Activated CD4-positive, alpha-beta T cell treated with anti-CD3 and anti-CD28 coated beads, Interleukin-2, amount 50 U/mL, for 4 hours (primary cell): ENCODE data around the gene ABHD16A.

ENCODE experiments used
- DNase-seq, 2 experiments: peaks; one replicate each; pipeline ENCODE4 v3.0.0-alpha.2; 2020

ABHD16A gene

DNA sequence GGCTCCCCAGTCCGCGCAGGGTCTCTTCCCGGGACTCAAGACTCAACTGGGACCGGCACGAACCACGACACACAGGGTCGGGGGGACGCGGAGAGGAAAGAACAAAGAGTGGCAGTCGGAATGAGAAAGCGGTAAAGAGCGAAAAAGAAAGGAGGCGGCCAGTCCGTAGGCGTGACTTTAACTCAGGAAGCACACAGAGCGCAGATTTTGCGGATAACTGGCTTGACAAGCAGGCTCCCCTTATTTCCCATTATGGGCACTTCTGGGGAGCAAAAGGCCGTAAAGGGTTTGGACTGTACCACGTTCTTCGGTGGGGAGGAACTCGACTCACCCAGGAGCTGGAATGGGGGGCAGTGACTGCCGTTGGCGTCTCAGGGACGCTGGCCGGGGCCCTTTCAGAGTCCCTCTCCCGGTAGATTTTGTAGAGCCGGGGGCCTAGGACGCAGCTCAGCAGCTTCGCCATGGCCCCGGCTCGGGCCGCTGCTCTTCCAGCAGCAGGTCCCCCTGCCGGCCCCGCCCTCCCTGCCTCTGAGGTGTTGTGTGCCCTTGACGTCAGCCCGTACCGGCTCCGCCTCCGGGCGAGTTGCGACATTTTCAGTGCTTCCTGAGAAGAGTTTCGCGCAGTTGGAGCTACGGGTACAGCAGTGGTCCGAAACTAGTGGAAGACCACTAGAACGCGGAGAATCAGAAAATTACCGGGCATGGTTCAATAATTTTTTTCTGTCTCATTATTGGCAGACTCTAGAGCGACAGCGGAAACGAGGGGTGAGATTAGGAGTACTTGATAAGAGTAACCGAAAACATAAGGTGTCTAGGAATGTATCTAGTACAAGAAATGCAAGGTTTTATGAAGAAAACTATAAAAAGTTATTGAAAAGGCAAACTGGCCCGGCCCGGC is at the start of gene ABHD16A:
TSS of gene ABHD16A (minus strand) at position 506 of the 898 bp plus-strand sequence. CDS start at position 463, 43 bp downstream.
- DNase-seq, result peak; percentile 97 to 98

DNA sequence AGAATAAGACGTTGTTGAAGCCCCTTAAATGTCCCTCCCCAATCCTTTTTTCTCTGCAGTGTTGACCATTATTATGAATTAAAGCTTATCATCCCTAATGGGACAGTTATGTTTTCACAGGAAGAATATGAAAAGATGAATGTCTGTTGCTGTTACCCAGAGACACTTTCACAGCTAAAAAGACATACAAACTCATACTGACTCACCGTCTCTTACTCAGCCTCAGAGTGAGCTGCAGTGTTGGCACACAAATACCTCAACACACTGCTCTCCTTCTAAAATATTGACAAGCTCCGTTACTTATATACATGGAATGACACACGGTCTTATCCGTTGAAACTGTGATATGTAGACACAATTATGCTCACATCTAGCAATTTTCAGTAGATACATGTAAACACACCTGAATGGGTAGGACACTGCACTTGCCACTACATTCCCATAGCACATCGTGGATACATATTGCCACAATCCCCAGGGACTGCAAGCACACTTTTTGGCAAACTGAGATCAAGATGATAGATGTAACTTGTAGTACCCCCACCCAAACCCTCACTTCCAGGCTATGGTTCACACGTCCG is 49.7 kb upstream of the ABHD16A start:
- no peak for DNase-seq

DNA sequence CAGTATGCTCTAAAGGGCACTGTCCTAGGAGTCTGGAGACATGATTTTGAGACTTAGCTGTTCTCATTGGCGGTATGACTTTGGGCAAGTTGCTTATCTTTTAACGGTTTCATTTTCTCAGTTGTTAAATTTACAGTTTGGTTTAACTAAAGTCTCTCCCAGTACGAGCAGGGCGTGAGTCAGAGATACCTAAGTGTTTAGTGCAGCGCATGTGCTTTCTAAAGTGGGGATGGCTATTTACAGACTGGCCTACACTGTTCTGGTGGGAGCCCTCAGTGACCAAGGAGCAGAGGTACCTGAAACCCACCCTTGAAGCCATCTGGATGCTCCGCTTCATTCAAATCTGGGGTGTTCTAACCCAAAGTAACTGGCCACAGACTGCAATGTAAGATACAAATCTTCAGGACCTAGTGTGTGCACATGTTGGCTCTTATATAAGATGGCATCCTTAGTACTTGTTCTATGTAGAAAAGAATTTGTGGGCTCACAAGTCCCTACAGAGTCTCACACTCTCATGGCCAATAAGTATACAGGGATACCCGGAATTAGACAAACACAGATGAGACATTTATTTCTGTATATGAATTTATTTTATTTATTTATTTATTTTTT is 47.4 kb upstream of the ABHD16A start:
- DNase-seq, result no peak

DNA sequence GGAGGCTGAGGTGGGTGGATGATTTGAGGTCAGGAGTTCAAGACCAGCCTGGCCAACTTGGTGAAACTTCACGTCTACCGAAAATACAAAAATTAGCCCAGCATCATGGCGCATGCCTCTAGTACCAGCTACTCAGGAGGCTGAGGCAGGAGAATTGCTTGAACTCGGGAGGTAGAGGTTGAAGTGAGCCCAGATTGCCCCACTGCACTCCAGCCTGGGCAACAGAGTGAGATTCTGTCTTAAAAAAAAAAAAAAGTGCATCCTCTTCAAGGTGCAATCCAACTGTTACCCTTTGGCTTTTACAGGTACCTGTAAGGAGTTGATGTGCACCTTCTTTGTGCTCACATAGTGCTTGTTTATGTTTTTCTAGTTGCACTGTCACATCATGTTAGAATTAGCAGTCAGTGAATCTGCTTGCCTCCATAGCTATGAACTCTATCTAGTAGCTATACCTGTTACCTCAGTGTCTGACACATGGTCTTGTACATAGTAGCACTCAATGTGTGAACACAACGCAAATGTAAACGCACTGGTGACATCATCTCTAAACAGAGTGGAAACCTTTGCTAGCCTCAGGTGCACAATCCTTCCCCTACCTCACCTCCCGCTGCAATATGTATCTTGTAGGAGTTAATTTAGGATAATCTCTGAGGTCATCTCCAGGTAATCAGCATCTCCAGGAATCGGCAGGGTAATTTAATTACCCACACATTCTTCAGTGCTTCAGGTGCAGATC is 46.3 kb upstream of the ABHD16A start:
- DNase-seq, result no peak

DNA sequence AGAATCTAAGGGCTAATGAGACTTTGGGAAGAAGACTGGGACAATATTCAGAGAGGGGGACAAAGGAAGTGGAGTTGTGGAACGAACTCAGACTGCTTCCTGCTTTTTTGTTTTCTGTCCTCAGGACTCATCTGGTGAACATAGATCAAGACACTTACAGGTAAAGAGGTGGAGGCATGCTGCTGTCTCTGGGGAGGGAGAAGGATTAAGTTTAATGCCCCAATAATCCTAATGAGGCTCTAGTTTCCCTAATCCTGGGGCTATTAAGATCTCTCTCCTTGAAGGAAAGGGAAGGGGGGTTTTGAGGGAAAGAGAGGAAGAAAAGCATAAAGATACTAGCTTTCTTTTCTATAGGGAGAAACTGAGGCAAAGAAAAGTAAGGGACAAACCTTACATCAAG is 41.3 kb upstream of the ABHD16A start:
- no peak for DNase-seq

DNA sequence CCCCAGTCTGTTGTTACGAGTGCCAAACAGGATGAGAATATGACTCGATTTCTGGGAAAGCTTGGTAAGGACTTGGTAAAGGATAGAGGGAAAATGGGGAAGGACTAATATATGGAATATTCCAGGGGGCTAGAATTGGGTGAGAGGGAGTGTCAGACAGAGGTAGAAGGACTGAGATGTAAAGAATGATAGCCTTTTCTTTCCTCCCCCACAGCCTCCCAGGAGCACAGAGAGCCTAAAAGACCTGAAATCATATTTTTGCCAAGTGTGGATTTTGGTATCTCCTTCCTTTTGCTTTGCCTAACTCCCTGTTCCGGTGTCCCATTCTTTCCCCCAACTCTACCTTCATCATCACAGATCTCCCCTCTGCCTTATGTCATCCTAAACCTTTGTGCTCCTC is 39.8 kb upstream of the ABHD16A start:
- no peak for DNase-seq

DNA sequence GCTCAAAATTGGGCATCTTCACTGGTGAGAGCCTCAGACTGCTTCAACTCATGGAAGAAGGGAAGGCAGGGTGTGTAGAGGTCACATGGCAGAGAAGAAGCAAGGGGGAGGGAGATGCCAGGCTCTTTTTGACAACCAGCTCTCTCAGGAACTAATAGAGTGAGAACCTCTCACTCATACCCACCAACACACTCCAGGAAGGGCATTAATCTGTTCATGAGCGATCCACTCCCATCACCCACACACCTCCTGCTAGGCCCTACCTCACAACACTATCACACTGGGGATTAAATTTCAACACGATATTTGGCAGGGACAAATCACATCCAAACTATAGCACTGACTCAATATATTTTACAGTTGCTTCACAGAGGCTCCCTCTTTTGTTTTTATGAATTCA is 38.7 kb upstream of the ABHD16A start:
- no peak for DNase-seq

DNA sequence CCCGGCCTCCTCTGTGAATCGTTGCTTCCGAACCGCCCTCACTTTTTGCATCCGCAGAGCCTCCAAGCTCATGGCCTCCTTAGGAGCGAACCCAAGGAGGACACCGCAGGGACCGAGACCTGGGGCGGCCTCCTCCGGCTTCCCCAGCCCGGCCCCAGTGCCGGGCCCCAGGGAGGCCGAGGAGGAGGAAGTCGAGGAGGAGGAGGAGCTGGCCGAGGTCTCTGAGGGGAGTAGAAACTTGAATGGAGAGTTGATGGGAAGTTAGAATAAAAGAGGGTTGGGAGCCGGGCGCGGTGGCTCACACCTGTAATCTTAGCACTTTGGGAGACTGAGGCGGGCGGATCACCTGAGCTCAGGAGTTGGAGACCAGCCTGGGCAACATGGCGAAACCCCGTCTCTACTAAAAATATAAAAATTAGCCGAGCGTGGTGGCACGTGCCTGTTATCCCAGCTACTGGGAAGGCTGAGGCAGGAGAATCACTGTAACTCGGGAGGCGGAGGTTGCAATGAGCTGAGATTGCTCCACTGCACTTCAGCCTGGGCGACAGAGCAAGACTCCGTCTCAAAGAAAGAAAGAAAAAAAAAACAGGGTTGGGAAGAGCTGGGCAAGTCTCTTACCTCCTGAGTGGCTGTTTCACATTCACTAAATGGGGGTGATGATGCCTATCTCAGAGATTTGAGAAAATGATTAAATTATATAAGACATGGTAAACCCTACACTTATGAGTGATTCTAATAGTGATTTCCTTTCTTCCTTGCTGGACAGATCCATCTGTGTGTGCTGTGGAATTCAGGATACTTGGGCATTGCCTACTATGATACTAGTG is 37.5 kb upstream of the ABHD16A start:
- no peak for DNase-seq

DNA sequence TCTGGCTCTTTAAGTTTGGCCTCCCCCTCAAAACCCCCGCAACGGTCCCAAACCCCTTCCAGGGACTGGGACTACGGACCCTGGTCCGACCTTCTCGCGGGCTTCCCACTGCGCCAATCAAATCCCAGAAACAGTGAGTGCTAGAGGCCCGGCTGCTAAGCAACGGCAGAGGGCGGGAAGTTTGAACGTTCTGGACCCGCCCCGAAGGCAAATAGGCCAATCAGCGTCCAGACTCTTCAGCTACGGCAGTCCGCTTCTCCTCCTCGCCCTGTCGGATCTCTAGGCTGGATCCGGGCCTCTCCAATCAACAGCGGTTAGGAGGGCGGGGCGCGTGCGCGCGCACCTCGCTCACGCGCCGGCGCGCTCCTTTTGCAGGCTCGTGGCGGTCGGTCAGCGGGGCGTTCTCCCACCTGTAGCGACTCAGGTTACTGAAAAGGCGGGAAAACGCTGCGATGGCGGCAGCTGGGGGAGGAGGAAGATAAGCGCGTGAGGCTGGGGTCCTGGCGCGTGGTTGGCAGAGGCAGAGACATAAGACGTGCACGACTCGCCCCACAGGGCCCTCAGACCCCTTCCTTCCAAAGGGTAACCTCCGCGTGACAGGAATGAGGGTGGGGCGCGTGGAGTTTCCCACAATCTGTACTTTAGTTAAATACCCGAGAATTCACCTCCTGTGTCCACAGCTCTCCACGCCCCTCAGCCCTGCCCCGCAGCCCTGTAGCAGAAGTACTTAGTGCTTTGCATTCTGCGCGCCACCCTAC is 36.7 kb upstream of the ABHD16A start, which contains the start of gene MSH5:
TSS of gene MSH5 (plus strand) at position 367 of the 758 bp plus-strand sequence. CDS start 462 bp downstream, outside the sequence.
- peak; percentile 91 to 92 for DNase-seq

DNA sequence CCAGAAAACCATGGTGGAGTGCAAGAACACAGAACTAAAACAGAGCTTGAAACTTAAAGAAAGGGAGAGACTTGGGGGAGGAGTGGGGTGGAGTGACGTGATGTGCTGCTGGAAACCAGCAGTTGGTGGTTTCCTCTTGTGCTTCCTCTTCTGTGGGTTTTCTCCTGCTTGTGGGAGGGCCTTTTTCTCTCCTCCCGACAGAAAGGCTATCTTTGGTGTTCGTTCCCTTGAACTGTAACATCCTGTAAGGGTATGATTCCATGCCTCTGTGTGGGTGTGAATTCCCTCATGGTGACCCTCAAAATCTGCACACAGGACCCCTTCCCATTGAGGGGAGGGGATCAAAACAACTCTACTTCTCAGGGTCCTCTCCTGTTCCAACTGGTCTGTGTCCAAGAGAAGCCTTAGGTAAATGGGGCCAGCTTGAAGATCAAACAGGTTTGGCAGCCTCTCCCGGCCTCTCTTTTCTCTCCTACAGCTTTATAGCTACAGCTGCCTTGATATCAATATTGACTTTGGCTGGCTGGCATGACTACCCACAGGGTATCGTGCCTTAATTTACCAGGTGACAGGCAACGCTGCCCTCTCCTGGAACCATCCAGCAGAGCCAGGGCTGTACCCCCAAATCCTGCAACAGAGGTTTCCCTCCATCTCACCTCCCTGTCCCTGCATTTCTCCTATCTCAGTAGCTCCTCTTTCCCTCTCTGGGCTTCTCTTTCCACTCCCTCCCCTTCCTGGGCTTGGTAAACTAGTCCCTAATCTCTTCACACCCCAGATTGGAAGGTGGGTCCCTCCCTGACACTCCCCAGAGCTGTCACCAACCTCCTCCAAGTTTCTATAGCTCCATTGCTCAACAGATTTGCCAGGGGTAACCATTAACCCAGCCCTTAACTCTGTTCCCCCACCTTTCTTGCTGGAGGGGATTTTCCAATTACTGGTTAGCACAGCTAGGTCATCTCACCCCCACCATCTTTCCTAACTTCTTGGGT is 35.2 kb upstream of the ABHD16A start:
- peak; percentile 54 to 55 for DNase-seq

DNA sequence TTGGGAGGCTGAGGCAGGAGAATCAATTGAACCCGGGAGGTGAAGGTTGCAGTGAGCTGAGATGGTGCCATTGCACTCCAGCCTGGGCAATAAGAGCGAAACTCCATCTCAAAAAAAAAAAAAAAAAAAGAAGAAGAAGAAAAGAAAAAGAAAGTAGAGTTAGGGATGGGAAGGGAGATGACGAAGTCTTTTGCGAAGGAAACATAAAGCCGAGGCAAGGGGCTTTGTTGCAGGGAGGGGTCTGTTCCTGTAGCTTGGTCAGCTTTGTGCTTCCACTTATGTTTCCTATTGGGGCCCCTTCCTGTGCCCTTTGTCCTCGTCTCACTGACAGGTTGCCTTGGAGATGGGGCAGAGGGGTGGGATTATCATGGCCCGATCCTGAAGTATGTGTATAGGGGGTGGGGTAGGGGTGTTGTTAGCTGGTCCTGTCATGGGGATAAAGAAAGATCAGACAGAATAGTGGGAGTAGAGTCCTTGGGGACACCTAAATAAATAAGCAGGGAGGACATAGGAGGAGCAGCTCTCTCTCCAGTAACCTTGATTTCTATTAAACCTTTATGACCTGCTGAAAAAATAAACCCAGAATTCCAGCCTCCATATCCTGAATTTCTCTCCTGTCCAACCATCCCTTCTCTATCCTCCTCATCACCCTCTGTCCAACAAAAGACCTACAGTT is 34.3 kb upstream of the ABHD16A start:
- DNase-seq, result no peak

DNA sequence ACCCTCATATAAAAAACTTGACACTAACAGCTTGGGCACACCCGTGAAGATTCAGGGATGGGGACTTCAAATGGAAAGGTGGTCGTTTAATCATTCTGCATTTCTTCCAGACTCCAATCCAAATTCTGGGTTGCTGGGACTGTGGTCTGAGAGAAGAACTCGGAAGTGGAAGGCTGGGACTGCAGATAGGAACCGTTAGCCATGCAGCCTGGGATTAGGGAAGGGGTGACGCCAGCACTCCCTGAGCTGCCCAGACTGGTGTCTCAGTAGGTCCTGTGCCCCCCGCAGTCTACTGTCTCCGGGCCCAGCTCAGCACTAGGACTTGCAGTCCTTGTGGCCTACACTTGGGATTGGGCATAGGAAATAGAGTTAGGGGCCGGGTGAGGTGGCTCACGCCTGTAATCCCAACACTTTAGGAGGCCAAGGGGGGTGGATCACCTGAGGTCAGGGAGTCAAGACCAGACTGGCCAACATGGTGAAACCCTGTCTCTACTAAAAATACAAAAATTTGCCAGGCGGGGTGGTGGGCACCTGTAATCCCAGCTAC is 33.7 kb upstream of the ABHD16A start:
- no peak for DNase-seq

DNA sequence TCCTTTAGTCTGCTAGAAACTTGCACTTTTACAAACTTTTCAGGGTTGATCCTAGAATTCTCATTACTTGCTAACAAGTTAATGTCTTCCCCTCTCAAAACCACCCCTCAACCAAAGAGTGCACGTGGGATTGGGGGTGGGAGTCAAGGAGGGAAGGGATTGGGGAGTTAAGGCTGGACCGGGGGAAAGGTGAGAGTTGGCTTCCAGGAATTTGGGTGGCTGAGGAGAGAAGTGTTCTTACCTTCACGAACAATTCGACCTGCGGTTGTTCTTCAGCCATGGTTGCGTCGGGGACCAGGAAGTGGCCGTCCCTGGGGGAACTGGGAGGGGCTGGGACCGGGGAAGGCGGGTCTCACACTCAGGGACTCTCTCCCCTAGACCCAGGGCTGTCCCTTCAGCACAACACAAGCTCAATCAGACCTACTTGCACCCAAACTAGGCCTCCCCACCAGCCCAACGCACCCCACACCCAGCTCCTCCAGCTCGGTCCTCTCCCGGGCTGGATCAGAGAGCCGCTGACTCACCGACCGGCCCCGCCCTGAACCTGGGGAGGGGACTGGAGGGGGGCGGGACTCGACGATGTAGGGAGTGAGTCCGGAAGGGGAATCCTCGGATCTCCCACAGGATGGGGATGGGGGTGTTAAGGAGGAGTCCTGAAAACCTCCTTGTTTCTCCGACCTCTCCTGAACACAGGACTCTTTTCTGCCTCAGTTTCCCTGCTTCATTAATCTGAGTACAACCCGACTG is 33.1 kb upstream of the ABHD16A start, which contains the start of gene CLIC1:
TSS of gene CLIC1 (minus strand) at position 510 of the 747 bp plus-strand sequence. CDS start at position 280, 230 bp downstream.
- peak; percentile 72 for DNase-seq

DNA sequence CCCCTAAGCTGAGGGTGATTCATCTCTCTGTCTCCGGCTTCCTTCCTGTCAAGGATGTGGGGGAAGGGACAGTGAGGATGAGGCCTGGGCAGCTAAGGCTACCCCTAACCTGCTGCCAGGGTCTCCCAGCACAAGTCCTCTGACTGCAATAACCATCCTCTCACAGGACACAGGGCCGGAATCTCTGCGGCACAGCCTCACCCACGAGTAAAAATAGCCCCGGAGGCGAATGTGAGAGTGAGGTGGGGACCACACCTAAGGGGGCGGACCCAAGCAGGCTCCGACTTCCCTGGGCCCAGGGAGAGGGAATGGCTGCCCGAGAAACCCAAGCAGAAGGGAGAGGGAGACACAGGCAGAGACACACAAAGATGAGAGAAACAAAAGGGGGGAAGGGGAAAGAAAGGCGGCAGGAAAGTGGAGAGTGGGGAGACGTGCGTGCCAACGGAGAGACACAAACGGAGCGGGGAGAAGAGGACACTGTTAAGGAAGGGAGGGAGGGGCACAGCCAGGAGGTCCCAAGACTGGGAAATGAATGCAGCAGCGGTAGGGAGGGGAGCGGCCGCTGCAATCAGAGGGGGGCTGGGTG is 31.8 kb upstream of the ABHD16A start:
- DNase-seq, result peak; percentile 32 to 33

DNA sequence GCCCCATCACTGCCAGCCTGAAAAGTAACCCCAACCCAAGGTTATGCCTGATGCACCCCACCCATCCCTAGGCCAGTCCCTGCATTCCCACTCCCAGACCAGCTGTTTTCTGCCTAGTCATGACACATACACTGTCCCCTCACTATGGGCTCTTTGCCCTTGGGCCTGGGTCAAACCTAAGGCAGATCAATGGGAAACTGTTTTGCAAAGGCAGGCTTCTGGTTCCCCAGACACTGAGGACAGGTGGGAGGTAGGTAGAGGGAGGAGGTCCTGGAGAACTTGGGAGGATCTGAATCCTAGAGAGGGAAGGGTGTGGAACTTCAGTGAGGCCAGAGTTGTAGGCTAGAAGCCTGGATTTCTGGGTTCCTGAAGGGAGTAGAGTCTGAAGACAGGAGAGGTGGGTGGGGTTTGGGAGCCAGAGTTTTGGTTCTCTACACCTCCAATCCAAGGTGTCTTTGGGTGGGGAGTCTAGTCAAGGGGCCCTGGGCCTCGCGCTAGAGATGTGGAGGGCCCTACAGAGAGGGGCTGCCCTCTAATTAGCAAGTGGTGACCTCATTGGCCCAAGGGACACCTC is 31.2 kb upstream of the ABHD16A start:
- no peak for DNase-seq

DNA sequence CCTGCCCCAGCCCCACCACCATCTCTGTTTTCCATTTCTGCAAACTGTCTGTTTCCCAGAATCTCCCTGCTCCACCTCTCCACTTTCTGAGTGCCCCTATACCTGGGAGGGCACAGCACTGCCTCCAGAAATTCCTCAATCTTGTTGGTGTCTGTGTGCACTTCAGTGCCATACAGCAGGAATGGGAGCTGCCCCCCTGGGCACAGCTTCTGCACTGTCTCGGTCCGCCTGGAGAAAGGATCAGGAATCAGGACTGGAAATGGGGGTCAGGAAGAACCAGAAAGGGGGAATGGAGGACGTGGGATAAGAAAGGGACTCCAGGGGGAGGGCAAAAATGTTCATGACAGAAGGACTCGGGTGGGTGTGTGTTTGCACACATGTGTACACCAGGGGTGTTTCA is 30.6 kb upstream of the ABHD16A start:
- DNase-seq, result no peak

DNA sequence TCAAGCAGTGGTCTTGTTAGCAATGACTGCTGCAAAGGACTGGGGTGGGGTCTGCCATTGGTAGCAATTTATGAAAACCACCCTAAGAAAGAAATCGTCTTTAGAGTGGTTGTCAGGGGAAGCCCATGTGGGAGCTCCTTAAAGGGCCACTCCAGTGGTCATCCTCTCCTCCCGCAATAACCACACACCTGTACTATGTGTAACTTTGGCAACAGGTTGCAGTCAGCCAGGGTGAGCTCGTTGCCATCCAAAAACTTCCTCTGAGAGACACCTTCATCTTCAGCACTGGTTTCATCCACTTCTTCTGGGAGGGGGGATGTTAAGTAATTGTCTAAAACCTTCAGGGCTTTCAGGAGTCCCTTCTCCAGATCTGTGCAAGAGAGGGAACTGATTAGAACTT is 28.9 kb upstream of the ABHD16A start:
- no peak for DNase-seq
